GM10266 (cell line): ENCODE data around the gene CNTNAP2.

Experiments
- DNase-seq: peaks from one replicate; pipeline ENCODE4 v3.0.0; 2012; ENCODE audit errors: extremely low spot score
- CTCF ChIP-seq: IDR thresholded peaks from 2 replicates; pipeline ENCODE4 v1.5.1; 2012; ENCODE audit warnings: mild to moderate bottlenecking, low read depth; ENCODE audit not compliant: control insufficient read depth, insufficient read depth; ENCODE audit errors: missing control alignments

Gene CNTNAP2

GRCh38 chr7:148110097-148110868 lies 1993.7 kb downstream of the CNTNAP2 start:
- DNase-seq, result no peak
- no peak for TF ChIP-seq CTCF

GRCh38 chr7:148114804-148115203 lies 1998.2 kb downstream of the CNTNAP2 start:
- DNase-seq, result no peak
- no peak for TF ChIP-seq CTCF

- no peak for DNase-seq
- TF ChIP-seq CTCF, result no peak
Observed at GRCh38 chr7:148115308-148115707, 1998.7 kb downstream of the CNTNAP2 start.

- no peak for TF ChIP-seq CTCF
- no peak for DNase-seq
Observed at GRCh38 chr7:148116195-148116594, 1999.6 kb downstream of the CNTNAP2 start.

GRCh38 chr7:148116829-148117403 lies 2000.3 kb downstream of the CNTNAP2 start:
- no peak for DNase-seq
- TF ChIP-seq CTCF, result no peak

GRCh38 chr7:148118371-148118770 lies 2001.8 kb downstream of the CNTNAP2 start:
- no peak for TF ChIP-seq CTCF
- DNase-seq, result no peak

GRCh38 chr7:148121401-148121800 lies 2004.8 kb downstream of the CNTNAP2 start:
- DNase-seq, result no peak
- TF ChIP-seq CTCF, result no peak
